Prostate gland (tissue), 2 donors: ENCODE results near the gene ARHGAP6. TPM values are rescaled to one million over a fixed set of nuclear protein-coding genes. Genes with fewer than 3 reads are reported as not detected.

Experiments
- DNase-seq: peaks from one replicate; pipeline ENCODE4 v3.0.0-alpha.2; 2019; ENCODE audit warnings: low spot score
- H3K27ac ChIP-seq, 2 donors: fragments of 200-600 bp; sonication (generic); 2 replicates each; pipeline ENCODE4 v1.5.1; 2017 to 2019
- H3K27me3 ChIP-seq: fragments of 200-600 bp; sonication (generic); replicated peaks from 2 replicates; pipeline ENCODE4 v1.5.1; 2019; ENCODE audit not compliant: insufficient read depth
- H3K36me3 ChIP-seq, 2 donors: fragments of 200-600 bp; sonication (generic); 1 replicate in 1 of 2; 2 replicates in 1 of 2; pipeline versions ENCODE4 v1.5.1 to v1.8.1; 2017 to 2019
- H3K4me1 ChIP-seq: fragments of 200-600 bp; sonication (generic); replicated peaks from 2 replicates; pipeline ENCODE4 v1.5.1; 2019
- H3K4me3 ChIP-seq, 2 donors: fragments of 200-600 bp; sonication (generic); 2 replicates each; pipeline ENCODE4 v1.5.1; 2017 to 2019
- H3K9me3 ChIP-seq: fragments of 200-600 bp; sonication (generic); 2 replicates; pipeline ENCODE4 v1.5.1; 2017
- POLR2A ChIP-seq: fragments of 450-650 bp; IDR thresholded peaks from one replicate; pipeline ENCODE4 v1.6.1; 2016; ENCODE audit warnings: antibody characterized with exemption, mild to moderate bottlenecking
- POLR2AphosphoS5 ChIP-seq: sonication (generic); formaldehyde crosslinking; IDR thresholded peaks from one replicate; pipeline ENCODE4 v1.6.1; 2017; ENCODE audit warnings: antibody characterized with exemption
- WGBS: methylation state at CpG from one replicate; pipeline ENCODE4 v1.1.5; 2018; 5-methylcytosine and 5-hydroxymethylcytosine counted together
- intact Hi-C: fragments of 100-400 bp; cut with DNase I; formaldehyde crosslinking; loops from one replicate; pipeline ENCODE4 v1.14.2; 2022
- total RNA-seq, 2 donors: library from RNA; depleted of rRNA; stranded (reverse); fragments of >200 nt; gene quantifications; one replicate each; pipeline ENCODE4 v1.1.0, GENCODE V29; 2016
- TF ChIP-seq, protein P1 (sequence below), 4 experiments: fragments of 200-600 bp in 2 of 4; fragments of 450-650 bp in 2 of 4; sonication (generic) in 2 of 4; IDR thresholded peaks; 1 replicate in 3 of 4; 2 replicates in 1 of 4; pipeline ENCODE4 v1.5.1; 2016 to 2019; ENCODE audit warnings: antibody characterized with exemption in 4 of 4, mild to moderate bottlenecking in 2 of 4, moderate library complexity in 2 of 4

Gene ARHGAP6
- total RNA-seq, 2 donors from 2014 or later = 72.6 to 73.7 TPM

DNA sequence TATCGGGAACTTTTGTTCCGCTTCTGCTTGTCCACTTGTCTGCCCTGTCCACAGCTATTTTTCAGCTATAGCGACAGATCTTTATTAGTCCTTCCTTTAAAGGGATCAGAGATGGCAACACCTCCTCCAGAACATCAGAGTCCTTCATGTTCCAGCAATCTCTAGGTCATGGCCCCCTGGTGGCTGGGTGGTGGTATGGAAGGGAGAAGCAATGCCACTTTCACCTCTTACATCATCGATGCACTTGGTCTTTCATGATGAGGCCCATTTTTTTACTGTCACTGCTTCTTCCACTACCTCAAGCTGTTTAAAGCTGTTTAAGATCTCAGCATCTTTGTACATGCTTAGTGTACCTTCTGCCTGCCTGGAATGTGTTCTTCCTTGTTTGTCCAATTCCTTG lies 106.7 kb downstream of the ARHGAP6 start:
- Histone ChIP-seq H3K4me3 (no peak overlapping the region), H3K27me3 (no peaks in the 10 kb centered on the region), H3K4me1 (no peaks in the 10 kb centered on the region), H3K9me3 (no peaks in the 10 kb centered on the region), H3K36me3 (no peaks in the 10 kb centered on the region), H3K27ac (no peak overlapping the region)
- WGBS = 93% methylated on average over 4 of the region's 4 CpGs
- no peak for DNase-seq
- TF ChIP-seq POLR2AphosphoS5 (peak; percentile 10), POLR2A (no peak)
- TF ChIP-seq, protein P1, sequence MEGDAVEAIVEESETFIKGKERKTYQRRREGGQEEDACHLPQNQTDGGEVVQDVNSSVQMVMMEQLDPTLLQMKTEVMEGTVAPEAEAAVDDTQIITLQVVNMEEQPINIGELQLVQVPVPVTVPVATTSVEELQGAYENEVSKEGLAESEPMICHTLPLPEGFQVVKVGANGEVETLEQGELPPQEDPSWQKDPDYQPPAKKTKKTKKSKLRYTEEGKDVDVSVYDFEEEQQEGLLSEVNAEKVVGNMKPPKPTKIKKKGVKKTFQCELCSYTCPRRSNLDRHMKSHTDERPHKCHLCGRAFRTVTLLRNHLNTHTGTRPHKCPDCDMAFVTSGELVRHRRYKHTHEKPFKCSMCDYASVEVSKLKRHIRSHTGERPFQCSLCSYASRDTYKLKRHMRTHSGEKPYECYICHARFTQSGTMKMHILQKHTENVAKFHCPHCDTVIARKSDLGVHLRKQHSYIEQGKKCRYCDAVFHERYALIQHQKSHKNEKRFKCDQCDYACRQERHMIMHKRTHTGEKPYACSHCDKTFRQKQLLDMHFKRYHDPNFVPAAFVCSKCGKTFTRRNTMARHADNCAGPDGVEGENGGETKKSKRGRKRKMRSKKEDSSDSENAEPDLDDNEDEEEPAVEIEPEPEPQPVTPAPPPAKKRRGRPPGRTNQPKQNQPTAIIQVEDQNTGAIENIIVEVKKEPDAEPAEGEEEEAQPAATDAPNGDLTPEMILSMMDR (IDR thresholded peaks at IDR 0.05) = no peak
- intact Hi-C loops = no loop called here

DNA sequence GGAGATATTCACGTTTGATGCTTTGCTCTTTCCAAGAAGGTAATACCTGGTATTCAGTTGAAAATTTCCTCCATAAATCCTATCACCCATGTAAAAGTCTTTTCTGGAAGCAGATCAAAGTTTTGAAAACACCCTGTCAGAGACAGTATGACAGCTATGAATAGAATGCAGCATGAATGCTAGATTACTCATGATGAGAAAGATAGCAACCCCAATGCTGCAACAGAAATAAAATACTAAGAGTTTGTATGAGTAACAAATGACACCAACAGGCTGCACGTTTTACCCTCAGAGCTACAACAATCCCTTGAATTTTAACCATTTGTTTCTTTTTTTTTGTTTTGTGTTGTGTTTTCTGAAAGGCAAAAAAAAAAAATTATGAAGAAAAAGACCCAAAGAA lies 108.6 kb downstream of the ARHGAP6 start:
- WGBS = 12% methylated on average over 2 of the region's 2 CpGs

DNA sequence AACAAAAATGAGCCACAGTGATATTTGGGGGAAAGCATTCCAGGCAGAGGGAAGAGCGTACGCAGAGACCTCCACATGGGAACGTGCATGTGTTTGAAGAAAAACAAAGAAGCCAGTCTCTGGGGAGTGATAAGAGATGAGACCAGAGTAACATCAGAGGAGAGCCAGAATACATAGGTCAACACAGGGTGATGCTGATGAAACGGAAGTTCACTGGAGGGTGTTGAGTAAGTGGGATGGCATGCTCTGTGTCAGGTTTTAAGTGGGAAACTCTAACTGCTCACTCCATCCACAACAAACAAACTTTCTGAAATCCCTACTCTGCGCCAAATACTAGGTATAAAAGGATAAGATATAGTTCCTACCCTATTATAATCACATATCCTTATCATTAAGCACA lies 110.0 kb downstream of the ARHGAP6 start:
- Histone ChIP-seq H3K4me1 (no peaks in the 10 kb centered on the region), H3K36me3 (no peaks in the 10 kb centered on the region), H3K27me3 (no peaks in the 10 kb centered on the region), H3K9me3 (no peaks in the 10 kb centered on the region), H3K4me3 (no peak overlapping the region), H3K27ac (no peak overlapping the region)
- 84% methylated on average over 5 of the region's 5 CpGs for WGBS
- intact Hi-C loops = no loop called here
- TF ChIP-seq POLR2A = no peak
- TF ChIP-seq, protein P1 (IDR thresholded peaks at IDR 0.05) = no peak
- TF ChIP-seq POLR2AphosphoS5 = no peak
- no peak for DNase-seq

More for the DNA sequence above, 108.6 kb downstream of the ARHGAP6 start:
- H3K9me3 ChIP-seq = no peaks in the 10 kb centered on the region
- H3K27me3 ChIP-seq = no peaks in the 10 kb centered on the region
- H3K36me3 ChIP-seq = no peaks in the 10 kb centered on the region
- no peaks in the 10 kb centered on the region for H3K4me1 ChIP-seq
- no peak overlapping the region for H3K4me3 ChIP-seq
- intact Hi-C loops = no loop called here
- no peak for DNase-seq
- H3K27ac ChIP-seq = no peak overlapping the region
- TF ChIP-seq POLR2A = no peak
- no peak for TF ChIP-seq POLR2AphosphoS5
- TF ChIP-seq, protein P1 (IDR thresholded peaks at IDR 0.05) = no peak

DNA sequence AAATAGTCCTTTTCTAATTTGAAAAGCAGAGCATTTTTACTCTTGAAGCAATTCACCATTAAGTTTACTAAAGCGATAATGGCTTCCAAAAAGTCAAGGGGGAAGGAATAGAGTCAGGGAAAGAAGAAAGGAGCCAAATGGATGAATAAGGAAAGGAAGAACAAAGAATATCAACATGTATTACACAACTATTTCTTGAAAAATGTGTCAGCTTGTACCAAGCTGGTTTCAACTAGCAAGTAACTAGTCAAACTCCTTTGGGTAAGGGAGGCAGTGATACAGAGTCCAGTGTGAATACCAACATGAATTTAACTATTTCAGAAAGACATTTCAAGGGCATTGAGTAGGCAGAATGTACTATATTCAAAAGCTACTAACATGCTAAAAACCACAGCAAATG lies 112.1 kb downstream of the ARHGAP6 start:
- intact Hi-C loops = no loop called here
- H3K9me3 ChIP-seq = no peaks in the 10 kb centered on the region
- H3K27me3 ChIP-seq = no peaks in the 10 kb centered on the region
- H3K36me3 ChIP-seq = no peaks in the 10 kb centered on the region
- no peak overlapping the region for H3K27ac ChIP-seq
- DNase-seq = no peak
- H3K4me1 ChIP-seq = no peaks in the 10 kb centered on the region
- 80% methylated on average over 1 of the region's 1 CpG for WGBS
- H3K4me3 ChIP-seq = no peak overlapping the region
- TF ChIP-seq POLR2AphosphoS5 (no peak), POLR2A (no peak)
- TF ChIP-seq, protein P1 (IDR thresholded peaks at IDR 0.05) = no peak

DNA sequence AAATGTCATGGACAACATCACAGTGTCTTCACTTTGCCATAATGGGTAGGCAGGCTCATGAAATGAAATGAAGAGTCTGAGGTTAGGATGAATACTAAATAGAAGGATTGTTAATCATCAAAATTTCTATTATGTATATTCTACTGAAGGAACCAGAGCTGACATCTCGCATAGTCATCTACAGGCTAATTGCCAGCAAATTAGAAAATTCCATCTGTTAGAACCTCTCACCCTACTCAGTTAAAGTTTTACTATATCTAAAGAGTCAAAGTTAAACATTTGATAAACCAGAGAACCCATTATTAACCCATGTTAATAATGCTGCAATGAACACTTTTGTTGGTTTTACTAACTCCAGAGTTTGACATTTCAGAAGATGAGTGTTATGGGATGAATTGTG lies 114.6 kb downstream of the ARHGAP6 start:
- Histone ChIP-seq H3K36me3 (no peaks in the 10 kb centered on the region), H3K4me1 (no peaks in the 10 kb centered on the region), H3K27me3 (no peaks in the 10 kb centered on the region), H3K9me3 (no peaks in the 10 kb centered on the region), H3K4me3 (no peak overlapping the region), H3K27ac (no peak overlapping the region)
- no peak for DNase-seq
- TF ChIP-seq, protein P1 (IDR thresholded peaks at IDR 0.05) = no peak
- TF ChIP-seq POLR2A (no peak), POLR2AphosphoS5 (no peak)
- intact Hi-C loops = no loop called here
- WGBS = 94% methylated on average over 1 of the region's 1 CpG
